HG03432 (cell line): Measurements from ENCODE around the gene CLTB.
A peak's percentile ranks its signal among the peaks of the same experiment; 100 is the strongest.

ENCODE experiments used
- ATAC-seq: cut with Tn5 transposase; IDR thresholded peaks from one replicate; pipeline ENCODE4 v1.9.1; 2021; ENCODE audit warnings: mild to moderate bottlenecking, moderate library complexity; ENCODE audit not compliant: unreplicated experiment

CLTB gene

DNA sequence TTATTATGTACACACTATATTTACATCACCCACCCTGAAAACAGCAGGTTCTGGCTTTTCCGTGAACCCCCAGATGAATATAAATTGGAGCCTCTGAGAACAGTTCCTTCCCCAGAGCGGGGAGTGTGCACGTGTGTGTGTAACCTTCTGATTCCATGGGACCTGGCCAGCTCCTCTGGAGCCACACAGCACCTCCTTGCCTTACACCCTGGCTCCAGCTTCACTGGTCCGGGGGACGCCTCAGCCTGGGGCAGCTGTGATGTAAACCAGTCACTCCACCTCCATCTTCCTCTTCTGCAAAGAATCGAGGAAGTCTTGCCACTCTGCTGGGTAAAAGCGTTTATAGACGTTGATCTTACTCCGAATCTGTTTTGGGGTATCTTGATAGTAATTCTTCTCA, 32.4 kb downstream of the CLTB start:
- ATAC-seq, result no peak

- ATAC-seq, result no peak
Observed at GRCh38 chr5:176383248-176383905, 33.0 kb downstream of the CLTB start.

GRCh38 chr5:176382721-176383120, 33.6 kb downstream of the CLTB start:
- no peak for ATAC-seq

- ATAC-seq, result no peak
Observed at GRCh38 chr5:176381979-176382378, 34.4 kb downstream of the CLTB start.

DNA sequence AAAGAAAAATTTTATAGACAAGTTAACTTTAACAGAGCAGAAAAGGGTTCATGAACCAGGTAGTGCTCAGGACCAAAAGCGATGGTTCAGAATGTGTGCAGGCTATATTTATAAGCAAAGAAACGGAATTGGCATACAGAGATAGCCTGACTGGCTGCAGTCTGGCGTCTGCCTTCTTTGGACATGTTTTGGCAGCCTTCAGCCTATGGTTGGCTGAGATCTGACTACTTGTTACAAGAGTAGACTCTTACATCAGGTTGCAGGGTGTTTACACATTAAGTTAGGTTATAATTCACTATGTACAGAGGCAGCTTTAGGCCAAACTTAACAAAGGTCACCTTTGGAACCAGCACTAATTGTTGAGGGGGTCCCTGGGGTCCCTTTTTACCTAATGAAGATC, 34.9 kb downstream of the CLTB start:
- no peak for ATAC-seq

DNA sequence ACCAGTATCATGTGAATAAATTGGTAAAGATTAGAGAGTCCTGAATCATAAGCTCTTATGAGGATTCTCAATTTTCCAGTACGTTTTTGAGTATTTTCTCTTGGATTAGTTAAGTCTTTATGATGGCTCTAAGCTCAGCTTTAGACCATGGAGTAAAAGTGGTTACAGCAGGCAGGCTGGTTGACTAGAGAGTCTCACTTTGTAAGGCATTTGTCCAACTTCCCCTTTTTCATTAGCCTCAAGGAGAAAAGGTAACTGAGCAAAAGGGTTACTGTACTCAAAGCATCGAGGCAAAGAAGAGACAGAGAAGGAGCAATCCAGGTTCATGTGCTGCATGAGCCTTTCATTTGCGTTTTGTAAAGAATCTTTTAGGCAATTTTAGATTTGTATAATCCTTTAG, 36.5 kb downstream of the CLTB start:
- ATAC-seq, result no peak

DNA sequence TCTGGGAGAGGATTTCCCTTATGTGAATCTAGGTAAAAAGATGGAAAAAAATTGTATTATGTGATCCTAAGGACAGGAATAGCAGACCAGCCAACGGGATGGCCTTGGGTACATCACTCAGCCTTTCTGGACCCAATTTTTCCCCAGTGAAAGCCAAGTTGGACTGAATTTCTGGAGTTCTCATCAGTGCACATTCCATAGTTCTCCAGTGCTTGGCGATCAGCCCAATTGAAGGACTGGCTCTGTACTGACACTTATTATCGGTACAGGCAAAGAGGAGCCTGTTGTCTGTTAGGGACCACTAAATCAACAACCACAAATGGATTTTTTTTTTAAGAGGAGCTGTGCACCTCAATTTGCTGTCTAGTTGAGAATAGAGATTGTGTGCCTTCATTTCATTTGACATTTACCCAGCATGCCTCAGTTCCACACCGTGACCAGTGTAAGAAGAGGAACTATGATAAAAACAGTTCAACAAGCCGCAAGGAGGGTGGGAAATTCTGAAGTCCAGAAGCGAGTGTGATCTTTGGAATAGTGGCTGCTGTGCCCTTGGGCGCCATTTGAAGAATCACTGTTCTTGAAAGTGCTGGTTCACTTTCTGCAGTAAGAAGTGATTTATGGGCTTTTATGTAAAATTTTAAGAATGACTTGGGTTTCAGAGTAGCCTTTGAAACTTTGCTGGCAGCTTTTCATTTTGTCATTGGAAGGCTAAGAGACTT, 43.1 kb downstream of the CLTB start:
- no peak for ATAC-seq

GRCh38 chr5:176371621-176372539, 44.5 kb downstream of the CLTB start:
- no peak for ATAC-seq

GRCh38 chr5:176369934-176370711, 46.2 kb downstream of the CLTB start:
- no peak for ATAC-seq

DNA sequence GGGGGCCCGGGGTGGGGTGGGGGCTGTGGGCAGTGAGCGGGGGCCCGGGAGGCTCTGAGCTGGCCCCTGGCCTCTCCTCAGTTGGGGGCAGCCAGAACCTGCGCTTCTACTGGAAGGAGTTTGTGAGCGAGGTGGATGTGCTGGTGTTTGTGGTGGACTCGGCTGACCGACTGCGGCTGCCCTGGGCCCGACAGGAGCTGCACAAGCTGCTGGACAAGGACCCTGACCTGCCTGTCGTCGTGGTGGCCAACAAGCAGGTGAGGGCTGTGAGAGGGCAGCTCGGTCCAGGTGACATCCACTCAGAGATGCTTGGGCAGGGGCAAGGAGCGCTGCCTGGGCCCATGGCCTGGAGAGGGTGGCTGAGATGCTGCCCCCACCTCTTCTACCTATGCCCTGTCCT, 47.6 kb downstream of the CLTB start:
- ATAC-seq, result no peak

DNA sequence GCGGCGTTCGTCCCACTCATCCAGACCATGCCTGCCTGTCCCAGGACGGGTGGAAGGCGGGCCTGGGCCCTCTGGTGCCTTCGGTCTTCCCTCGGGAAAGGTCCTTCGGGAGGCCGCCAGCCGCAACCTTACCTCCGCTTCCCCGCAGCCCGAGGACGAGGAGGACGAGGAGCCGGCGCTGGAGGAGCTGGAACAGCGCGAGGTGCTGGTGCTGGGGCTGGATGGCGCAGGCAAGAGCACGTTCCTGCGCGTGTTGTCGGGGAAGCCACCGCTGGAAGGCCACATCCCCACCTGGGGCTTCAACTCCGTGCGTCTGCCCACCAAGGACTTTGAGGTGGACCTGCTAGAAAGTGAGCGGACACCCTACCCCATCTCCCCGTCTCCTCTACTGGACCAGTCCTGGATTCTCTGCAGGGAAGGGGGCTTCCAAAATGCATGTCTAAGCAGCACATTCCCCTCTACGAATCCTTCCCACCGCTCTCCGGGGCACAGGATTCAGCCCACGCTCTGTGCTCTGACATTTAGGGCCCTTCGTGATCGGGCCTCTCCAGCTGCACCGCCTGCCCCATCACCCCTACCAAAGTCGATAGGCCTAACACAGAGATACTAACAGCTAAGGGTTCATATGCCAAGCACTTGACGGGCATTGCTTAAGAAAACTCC, 50.0 kb downstream of the CLTB start:
- ATAC-seq, result no peak

DNA sequence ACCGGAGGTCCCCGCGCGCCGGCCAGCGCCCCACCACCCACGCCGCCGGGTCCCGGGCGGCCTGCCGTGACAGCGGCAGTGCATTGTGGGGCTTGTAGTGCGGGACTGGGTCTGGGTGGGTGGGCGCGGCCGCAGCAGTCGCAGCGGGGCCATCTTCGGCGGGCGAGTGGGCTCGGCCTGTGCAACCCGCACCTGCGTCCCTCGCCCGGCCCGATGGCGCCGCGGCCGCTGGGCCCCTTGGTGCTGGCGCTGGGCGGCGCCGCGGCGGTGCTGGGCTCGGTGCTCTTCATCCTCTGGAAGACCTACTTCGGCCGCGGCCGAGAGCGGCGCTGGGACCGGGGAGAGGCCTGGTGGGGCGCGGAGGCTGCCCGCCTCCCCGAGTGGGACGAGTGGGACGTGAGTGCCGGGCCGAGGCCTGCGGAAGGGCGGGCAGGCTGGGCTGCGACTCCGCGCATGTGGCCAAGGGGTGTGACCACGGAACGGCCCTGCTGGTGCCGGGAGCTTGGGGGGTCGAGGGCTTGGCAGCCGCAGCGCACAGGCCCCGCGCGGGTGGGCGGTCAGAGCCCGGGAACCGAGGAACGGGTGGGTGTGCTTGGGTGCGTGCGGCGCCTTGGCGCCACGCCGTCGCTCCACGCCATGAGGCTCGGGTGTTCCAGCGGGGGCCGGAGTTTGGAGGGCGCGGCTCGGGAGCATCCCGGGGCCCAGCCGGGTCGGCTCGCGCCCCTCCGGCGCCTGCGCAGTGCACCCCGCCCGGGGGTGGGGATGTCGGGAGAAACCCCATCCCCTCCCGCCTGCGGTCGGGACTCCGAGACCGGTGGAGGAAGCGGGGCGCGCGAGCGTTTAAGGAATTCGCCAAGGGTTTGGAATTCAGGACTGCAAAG, 50.7 kb downstream of the CLTB start, which contains the start of gene ARL10:
ARL10 (plus strand) TSS at position 137 of the 881 bp plus-strand sequence; CDS start at position 214, 77 bp downstream.
- ATAC-seq, result peak; percentile 44

DNA sequence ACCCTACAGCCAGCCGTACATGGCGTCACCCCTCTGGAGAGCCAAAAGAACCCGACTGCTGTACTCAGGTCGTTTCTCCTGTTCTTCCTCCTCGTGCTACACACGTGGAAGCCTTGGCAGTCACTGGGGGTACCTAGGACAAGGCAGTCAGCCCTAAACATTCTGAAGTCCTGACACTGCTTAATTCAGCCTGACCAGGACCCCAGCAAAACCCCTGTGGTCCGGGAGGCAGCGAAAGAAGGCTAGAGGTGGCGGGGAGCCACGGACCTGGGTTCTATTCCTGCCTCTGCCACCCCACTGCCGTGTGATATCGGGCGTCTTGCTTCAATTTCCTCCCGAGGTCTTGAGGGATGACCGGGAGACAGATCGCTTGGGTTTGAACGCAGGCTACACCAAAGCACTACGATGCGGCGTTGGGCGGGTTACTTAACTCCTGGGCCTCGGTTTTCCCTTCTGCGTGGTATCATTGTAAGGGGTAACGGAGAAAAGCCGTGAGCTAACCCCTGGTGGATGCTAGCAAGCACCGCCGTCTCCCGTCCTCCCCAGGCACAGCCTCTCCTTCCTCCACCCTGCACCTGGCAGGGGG, 51.5 kb downstream of the CLTB start:
- ATAC-seq, result no peak

DNA sequence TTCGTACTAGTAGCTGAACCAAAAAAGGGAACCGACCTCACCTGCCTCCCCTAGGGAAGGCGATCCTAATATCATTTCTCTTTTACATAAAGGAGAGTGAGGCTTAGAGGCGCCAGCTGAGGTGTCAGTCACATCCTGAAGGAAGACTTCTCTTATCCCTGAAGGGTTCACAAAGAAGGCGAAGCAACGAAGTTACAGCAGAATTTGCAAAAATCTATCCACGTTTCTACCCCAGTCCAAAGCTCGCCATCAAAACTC, 54.2 kb downstream of the CLTB start:
- peak; percentile 8 for ATAC-seq

DNA sequence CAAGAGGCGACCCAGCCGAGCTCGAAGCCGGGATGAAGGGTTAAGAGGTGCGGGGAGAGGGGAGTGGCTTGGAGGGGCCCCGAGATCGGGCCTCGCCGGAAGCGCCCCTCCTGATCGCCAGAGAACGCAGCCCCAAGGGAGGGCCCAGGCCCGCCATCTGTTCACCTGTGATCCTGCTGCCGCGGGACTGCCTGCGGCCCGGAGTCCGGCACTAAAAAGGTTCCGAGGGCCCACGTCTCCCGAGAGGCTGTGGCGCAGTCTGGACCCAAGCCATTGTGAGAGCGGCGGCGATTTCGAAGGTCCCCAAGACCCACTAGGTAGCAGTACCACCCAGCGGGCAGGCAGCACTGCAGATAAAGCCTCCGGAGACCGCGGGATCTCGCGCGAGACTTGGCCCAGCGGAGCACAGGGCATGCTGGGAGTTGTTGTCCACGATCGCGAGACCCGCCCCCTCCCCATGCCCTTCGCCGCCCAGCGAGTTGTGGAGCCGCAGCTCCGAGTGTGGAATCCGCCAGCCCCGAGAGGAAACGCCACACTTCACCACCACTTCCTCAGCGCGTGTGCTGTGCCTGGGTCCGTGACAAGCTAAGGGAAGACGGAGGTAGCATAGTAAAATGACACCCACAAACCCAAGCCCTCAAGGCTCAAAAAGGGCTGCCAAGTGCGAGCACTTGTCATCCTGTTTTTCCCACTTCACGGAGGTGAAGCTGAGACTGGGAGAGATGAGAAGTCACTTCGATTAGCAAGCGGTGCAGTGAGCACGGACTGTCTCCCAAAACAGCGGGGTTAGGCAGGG, 54.7 kb downstream of the CLTB start, which contains the start of gene KIAA1191:
KIAA1191 (minus strand) TSS at position 328 of the 796 bp plus-strand sequence. CDS start 2,256 bp downstream, outside the sequence.
- peak; percentile 90 for ATAC-seq

DNA sequence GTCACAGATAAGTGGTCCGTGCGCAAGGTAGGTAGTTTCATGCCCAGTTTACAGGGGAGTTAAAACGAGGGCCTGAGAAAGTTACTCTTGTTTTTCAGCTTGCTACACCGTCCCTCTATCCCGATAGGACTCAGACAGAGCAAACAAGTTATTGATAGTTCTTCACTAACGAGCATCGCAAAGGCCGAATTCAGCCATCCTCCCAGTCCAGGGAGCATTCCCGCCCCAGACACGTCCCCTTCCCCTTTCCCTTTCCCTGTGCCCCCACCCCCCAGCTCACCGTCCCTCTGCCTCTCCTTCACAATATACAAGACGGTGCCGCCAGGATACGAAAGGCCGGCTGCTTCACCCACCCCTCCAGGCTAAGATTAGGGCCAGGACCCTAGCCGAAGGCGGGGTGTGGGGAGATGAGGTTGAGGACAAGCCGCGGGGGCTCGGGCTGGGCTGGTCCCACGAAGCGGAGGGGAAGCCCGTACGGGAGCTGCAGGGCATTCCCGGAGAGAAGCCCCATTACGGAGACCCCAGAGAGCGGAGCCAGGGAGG, 55.4 kb downstream of the CLTB start:
- ATAC-seq, result peak; percentile 21

DNA sequence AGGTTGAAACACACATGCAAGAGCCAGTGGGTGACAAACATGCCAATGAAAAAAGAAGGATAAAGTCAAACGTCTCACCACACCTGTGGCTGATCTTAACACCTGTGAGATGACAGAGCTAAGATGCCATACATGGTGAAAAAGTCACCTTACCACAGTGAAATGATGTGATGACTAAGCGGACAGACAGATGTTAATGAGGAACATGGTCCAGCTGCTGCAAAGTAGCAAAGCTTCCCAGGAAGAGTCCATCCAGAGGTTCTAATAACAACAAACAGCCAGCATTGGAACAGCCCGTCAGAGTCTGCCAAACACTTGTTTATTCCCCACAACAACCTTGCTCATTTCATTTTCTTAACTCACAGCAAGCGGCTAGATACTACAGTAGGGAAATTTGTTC, 56.7 kb downstream of the CLTB start:
- ATAC-seq, result no peak

GRCh38 chr5:176356179-176356566, 60.2 kb downstream of the CLTB start:
- ATAC-seq, result no peak
